HG02763 (cell line): Measurements from ENCODE around the gene GUK1.
"Not testable (repeated sequence)": the region's sequence is repeated elsewhere in the genome, so short reads cannot be mapped to it uniquely, and the experiment has no call there.

ENCODE experiments used
- ATAC-seq: cut with Tn5 transposase; IDR thresholded peaks from one replicate; pipeline ENCODE4 v1.9.1; 2021; ENCODE audit warnings: mild to moderate bottlenecking, moderate library complexity; ENCODE audit not compliant: unreplicated experiment

GUK1 gene

DNA sequence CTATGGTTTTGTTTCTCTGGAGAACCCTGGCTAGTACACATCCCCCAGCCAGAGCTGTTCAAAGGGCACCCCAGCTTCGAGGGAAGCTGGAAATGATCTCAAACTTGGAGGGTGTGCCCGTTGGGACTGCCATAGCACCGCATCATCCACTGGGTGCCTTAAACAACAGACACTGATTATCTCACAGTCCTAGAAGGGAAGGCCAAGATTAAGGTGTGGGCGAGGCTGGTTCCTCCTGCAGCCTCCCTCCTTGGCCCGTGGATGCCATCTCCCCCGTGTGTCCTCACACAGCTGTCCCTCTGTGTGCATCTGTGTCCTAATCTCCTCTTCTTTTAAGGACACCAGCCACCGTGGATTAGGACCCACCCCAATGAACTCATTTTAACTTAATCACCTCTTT, 21.3 kb downstream of the GUK1 start:
- no peak for ATAC-seq

DNA sequence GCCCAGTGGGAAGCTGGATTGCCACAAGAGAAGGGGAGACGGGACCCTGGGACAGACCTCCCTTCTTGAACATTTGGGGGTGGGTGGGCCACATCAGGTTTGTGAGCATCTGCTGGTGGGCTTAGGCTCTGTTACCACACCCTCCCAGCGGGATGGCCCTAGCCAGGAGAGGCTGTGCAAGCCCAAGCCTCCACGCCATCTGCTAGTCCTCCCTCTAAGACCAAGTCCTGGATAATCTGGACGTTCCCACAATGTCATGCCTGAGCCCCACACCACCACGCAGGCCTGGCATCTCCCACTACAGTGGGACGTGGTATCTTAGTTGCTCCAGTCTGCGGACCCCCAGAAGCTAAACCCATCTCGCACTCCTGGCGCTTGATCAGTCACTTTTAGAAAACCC, 21.8 kb downstream of the GUK1 start:
- ATAC-seq, result no peak

DNA sequence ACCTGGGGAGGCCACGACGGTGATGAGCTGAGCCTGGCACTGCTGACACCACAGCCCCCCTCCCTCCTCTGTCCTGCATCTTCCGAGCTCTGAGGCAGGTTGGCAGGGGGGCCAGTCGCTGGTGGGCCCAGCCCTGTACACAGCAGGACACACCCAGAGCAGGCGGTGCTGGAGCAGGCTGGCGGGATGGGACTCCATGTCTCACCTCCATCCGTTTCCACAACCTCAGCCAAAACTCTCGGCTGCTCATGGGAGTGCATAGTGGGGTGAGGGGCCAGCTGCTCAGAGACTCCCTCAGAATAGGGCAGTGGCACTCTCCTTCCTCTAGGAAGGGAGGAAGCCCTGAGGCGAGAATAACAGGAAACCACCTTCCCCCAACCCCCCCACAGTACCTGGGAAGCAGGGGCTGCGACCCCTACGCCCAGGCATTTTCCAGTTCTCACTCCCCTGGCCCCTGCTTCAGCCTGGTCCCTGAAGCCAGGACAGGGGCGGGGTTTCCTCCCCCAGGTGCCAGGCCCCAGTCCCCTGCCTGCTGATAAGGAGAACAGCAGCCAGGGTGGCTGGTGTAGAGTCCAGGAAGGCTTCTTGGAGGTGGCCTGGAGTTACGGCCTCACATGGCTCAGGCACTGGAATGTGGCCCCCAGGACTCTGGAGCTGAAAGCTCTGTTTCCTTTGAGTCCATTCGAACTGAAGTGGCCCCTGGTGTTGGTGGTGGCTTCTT, 22.4 kb downstream of the GUK1 start:
- ATAC-seq, result no peak

DNA sequence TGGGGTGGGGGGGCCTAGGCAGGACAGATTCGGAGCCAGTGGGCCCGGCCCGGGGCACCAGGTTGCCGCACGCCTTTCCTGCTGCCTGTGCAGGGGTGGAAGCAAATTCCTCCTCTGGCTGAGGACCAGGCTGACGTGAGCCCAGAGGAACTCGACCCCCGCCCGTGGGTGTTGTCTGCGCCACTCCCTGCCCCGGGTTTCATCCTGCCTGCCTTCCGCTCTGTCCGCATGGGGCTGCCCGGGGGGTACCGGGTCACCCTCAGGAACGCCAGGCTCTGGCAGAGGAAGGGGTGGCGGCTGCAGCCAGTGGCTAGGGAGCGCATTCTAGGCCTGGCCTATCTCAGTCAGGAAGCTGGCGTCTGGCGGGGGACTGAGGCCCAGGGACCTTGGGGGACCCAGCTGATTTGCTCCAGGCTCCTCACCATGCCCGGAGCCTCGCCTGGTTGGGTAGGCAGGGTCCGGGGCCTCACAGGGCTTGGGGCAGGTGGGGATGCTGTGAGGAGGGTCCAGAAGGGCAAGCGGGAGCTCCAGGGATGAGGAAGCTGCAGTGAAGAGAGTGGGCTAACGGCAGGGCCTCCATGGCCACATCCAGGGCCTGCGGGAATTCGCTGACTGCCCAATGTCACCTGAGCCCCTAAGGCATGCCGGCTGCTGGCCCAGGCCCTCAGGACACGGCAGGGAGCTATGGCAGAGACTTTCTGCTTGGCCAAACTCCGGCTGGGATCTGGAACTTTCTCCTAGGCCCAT, 23.1 kb downstream of the GUK1 start:
- no peak for ATAC-seq

DNA sequence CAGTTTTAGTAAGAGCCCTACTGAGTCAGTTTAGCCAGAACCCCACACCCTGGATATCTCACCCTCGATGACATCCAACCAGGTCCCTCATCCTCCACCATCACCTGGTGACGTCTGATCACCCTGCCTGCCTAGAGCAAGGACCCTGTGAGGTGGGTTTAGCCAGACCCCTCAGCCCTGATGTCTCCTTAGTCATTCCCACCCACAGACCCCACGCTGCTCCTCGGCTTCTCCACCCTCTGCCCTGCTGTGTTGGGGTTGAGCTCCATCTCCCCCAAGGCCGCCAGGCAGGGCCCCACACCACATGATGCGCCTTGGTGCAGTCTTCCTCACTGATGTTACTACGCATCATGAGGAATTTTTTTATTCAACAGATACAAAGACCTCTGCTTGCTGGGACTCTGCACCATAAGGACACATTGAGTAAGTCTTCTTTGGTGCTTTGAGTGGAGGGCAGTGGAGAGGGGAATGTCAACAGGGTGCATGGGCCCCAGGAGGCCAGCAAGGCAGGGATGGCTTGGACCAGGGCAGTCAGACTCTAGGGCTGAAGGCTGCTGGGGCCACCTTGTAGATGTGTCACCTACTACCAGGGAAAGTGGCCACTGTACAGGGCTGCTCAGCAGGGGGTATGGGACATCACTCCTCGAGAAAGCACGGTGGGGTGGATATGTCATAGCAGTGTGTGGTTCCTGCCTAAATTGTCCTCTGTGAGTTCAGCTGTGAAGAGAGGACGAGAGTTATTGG, 23.9 kb downstream of the GUK1 start:
- ATAC-seq, result no peak

DNA sequence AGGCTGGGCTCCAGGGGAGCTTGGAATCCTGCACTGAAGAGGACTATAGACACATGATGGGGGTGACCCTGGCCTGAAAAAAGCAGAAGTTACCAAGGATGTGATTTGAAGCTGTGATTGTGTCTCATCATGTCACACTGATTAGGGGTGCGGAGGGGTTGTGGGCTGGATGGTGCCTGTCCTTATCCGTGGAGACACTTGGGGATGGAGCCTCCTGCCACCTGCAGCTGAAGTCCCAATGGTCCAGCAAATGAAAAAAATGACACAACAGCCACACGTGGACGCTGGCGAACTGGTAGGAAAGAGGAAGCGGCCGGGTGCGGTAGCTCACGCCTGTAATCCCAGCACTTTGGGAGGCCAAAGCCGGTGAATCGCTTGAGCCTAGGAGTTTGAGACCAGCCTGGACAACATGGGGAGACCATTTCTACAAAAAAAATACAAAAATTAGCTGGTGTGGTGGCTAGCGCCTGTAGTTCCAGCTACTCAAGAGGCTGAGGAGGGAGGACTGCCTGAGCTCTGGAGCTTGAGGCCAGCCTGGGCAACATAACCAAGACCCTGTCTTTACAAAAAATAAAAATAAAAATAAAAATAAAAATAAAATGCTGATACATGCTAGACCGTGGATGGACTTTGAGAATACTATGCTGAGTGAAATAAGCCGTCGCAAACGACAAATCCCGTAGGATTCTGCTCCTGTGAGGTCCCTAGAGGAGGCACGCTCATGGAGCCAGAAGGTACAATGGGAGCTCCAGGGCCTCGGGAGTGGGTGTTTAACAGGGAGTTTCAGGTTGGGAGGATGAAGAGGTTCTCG, 24.7 kb downstream of the GUK1 start:
- ATAC-seq, result no peak

DNA sequence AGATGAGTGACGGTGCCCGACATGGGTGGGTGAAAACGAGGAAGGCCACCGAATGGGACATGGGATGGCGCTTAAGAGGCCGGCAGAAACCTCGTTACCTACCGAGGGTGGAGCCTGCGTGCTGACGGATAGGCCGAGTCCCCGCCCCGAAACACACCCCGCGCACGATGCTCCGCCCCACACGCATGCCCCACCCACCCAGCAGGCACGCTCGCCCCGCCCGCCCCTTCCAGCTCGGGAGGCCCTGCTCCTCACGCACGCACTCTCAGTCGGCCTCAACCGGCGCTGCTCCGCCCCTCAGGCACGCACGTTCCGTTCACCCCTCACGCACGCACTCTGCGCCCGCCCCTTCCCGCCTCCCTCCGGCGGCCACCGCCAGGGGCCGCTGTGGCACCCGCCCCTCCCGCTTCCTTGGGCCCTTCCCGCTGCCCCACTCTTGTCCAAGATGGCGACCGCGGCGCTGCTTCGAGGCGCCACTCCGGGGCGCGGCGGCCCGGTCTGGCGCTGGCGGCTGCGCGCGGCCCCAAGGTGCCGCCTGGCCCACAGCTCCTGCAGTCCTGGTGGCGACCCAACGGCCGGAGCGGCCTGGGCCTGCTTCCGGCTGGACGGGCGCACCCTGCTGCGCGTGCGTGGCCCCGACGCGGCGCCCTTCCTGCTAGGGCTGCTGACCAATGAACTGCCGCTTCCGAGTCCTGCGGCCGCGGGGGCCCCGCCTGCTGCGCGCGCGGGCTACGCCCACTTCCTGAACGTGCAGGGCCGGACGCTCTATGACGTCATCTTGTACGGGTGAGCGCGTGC, 25.5 kb downstream of the GUK1 start, which contains the start of gene IBA57:
Gene IBA57, plus strand, starts transcription at position 433 of the 798 bp plus-strand sequence. Its CDS starts 13 bp downstream, at position 446.
- ATAC-seq, result peak; percentile 82

DNA sequence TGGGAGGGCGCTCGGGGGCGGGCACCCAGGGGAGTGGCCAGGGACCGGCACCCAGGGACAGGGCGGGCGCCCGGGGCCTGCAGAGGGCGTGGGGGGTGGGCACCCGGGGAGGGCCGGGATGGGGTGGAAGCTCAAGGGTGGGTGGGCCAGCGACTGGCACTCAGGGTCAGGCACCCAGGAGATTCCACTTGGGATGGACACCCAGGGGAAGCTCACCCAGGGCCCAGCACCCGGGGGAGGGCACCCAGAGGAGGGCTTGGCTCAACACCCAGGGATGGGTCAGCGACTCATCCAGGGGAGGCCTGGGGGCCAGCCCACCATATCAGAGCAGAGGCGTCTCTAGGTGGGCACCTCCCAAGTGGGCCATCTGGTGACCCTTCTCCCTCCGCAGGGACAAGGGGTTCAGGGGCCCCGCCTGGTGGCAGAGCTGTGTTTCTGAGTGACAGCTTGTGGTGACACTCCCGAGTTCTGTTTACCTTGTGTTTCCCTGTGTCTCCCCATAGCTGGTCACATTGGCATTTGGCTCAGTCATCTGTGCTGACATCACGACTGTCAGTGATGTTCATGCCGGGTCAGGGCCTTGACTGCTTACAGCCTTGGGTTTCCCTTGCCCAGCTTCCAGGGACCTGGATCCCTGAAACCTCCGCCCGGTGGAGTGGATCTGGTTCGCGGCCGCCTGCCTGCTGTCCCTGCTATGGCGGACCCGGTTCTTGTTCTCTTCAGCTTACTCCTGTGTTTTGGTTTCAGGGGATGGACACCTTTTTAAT, 26.3 kb downstream of the GUK1 start:
- ATAC-seq, result peak; percentile 7

DNA sequence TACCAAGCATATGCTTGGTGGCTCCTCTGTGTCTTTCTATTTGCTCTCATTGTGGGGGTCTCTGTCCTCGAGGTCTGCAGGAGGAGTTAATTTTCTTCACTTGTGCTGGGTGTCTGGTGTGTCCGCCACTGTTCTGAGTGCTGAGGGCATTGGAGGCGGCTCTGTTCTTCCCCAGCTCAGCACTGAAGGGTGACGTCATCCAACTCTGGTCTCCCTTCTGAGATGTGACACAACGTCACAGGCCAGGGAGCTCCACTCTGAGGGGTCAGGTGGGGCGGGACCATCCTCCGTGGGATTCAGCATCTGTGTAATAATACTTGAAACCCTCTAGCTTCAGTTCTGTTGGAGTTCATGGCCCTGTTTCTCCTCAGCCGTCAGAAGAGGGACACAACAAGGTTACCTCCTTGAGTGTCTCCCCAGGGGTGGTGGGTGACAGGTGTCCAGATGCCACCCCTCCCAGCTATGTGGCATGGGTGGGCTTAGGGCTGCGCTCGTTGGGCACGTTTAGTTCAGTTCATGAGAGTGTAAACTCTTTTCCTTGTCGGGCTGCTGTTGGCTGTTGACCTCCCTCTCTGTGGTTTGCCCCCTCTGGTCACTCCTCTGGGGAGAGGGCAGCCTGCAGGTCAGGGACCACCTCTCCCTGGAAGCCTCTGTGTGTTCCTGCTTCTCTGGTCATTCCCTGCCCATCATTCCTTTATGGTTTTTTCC, 28.6 kb downstream of the GUK1 start:
- no peak for ATAC-seq

DNA sequence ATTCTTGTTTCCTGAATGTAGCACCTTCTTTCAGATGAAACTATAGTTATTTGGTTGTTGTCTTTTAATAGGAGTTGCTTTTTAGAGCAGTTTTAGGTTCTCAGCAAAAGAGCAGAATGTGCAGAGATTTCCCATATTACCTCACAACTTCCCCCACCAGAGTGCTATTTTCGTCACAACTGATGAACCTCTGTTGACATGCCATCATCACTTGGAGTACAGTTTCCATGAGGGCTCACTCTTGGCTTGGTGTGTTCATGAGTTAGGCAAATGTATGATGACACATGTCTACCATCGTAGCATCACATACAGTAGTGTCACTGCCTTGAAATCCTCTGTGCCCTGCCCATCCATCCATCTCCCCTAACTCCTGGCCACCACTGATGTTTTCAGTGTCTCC, 29.3 kb downstream of the GUK1 start:
- no peak for ATAC-seq

DNA sequence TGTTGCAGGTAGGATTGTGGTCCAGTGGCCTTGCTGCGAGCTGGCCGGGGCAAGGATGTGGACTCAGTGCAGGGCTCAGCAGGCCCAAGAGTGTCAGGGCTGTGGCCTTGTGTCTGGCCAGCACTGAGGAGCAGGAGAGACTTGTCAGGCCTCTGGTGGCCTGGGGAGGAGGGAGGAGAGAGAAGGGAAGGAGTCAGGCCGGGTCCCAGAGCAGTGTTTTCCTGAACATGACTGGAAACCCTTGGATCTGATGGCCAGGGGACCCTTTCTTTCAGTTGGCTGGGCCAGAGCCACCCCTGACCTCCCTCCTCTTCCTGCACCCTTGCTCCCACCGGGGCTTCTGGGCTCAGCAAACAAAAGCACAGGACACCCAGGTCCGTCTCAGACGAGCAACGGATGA, 30.6 kb downstream of the GUK1 start:
- no peak for ATAC-seq

DNA sequence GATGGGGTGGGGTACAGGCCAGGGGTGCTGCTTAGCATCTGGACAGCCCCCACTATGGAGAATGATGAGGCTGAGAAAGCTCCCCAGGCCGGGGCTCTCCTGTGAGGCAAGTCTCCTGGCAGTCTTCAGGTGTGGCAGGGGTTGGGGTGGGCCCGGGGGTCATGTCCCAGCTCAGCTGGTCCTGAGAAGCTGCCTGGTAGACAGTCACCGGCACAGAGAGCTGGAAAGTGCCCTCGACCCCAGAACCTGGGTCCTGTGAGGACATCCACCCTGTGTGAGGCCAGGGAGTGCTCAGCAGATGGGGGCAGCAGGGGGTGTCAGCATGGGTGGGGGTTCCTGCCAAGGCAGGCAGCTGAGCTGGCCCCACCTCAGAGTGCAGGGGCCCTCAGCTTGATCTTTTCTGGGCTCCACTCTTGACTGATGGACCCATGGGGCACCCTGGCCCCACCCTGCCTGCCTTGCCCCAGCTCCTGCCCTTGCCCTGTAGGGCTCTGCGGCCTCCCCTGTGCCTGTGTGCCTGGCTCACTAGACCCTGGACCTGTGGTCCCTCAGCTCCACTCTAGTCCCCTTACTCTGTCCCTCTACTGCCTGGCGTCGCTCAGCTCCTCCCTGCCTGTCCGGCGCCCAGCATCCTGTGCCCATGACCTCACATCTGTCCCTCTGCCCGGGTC, 31.3 kb downstream of the GUK1 start:
- ATAC-seq, result no peak

DNA sequence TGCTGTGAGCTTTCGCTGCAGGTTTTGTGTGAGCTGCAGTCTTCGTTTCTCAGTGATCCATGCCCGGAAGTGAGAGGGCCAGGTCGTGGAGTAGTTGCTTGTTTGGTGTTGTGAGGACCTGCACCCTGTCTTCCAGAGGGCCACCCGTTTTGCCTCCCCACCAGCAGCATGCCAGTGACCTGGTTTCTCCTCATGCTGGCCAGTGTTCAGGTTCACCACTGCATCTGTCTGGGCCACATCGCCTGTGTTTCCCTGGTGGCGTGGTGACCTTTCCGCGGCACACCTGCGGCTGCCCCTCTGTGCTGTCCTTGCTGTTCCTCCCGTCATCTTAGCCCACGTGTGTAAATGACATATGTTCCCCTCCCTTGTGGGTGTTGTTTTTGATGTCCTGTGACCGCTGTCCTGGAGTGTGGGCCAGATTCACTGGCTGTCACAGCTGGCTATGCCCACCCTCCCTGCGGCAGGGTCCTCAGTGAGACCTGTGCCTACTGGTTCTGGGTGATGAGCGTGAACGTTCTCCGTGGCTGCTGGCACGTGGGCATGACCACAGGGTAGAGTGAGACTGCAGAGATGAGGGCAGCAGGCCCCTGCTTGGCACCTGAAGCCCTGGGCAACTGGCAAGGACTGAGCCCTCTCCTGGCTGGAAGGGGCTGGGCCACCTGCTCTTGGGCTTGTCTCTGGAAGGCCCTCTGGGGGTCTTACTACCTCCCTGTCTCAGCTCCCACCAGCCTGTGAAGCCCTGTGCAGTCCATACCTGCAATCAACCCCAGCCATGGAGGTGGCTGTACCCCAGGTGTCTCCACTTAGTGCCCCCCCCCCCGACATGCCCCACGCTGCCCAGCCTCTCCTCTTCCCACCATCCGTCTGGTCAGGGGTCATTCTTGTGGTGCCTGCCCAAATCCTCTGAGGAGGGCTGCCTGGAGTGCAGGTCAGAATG, 32.8 kb downstream of the GUK1 start:
- ATAC-seq, result no peak

DNA sequence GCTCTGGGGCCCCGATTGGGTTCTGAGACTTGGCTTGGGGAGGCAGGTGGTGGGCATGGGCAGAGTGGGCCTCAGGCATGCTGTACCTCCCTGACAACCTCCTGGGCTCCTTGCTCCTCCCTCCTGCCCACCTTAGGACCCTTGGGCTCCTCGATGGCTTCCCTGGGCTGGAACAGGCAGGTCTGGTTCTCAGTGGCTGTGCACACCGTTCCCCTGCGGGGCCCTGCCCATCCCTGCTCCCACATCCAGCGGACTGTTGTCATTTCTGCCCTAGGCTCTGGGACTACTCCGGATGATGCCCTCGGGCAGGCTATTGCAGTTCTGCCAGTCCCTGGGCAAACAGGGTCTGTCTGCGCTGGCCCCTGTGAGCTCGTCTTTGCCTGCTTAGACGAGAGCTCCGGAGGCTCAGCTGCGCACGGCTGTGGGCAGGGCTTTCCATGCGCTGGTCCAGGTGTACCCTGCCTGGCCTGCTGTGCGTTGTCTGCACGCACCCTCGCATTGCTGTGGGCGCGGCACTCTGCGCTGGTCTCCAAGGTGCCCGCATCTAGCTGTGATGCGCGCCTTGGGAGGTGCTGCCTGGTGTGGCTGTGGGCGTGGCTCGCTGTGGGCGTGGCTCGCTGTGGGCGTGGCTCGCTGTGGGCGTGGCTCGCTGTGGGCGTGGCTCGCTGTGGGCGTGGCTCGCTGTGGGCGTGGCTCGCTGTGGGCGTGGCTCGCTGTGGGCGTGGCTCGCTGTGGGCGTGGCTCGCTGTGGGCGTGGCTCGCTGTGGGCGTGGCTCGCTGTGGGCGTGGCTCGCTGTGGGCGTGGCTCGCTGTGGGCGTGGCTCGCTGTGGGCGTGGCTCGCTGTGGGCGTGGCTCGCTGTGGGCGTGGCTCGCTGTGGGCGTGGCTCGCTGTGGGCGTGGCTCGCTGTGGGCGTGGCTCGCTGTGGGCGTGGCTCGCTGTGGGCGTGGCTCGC, 33.7 kb downstream of the GUK1 start:
- ATAC-seq, result not testable (repeated sequence)

DNA sequence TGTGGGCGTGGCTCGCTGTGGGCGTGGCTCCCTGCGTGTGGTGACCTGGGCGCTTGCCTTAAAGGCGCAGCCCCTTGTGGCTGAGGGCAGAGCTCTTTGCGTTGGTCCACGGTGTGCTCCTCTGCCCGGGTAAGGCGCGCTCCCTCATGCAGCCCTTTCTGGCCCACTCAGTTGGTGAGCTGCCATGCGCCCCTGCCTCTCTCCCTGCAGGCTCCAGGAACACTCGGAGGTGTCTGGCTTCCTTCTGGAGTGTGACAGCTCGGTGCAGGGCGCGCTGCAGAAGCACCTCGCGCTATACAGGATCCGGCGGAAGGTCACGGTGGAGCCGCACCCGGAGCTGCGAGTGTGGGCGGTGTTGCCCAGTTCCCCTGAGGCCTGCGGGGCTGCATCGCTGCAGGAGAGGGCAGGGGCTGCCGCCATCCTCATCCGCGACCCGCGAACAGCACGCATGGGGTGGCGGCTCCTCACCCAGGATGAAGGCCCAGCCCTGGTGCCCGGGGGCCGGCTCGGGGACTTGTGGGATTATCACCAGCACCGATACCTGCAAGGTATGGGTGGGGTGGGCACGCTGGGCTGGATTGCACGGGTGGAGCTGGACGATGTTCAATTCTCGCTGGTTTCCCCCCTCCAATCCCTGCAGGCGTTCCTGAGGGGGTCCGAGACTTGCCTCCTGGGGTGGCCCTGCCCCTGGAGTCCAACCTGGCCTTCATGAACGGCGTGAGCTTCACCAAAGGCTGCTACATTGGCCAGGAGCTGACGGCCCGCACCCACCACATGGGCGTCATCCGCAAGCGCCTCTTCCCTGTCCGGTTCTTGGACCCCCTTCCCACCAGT, 34.6 kb downstream of the GUK1 start:
- ATAC-seq, result no peak
